Astrocyte (in vitro differentiated cells and primary cell): ENCODE measurements around the gene GPR162.

Experiments
- EZH2 ChIP-seq: IDR thresholded peaks from 2 replicates; pipeline ENCODE4 v1.6.1; 2012; ENCODE audit warnings: mild to moderate bottlenecking, low read length, inconsistent platforms; ENCODE audit not compliant: insufficient read depth
- TF ChIP-seq, protein P1 (sequence below): IDR thresholded peaks from 2 replicates; pipeline ENCODE4 v1.5.1; 2011; ENCODE audit warnings: low read depth, mild to moderate bottlenecking, inconsistent platforms, low read length, moderate library complexity; ENCODE audit not compliant: insufficient read depth

DNA sequence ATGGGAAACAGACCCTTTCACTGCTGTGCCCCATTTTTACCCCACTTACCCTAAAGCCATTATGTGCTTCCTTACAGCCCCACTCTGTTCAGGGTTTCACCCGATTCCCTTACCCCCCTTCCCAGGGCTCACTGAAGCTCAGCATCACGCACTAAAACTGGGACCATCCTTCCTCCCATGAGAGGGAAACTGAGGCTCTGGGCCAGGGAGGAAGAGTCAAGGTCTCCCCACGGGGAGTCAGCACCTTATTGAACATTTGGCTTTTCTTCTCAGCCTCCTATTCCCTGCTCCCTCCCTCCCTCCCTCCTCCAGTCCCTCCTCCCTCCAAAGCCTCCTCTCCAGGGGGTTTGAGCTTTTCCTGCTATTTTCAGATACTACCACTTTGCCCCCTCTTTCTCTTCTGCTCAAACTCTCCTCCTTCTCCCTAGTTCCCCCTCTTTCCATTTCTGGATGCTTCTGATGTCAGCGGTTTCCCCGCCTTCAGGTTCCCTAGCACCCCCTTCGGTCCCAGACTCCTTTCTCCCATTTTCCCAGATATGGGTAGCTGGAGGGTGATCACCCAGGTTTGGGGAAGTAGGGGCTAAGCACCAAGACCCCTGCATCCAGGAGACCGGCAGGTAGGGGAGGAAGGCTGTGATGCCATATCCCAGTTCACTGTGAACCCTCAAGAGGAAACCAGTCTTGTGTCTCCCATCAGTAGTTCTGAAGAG, 960 bp downstream of the GPR162 start:
- no peak for TF ChIP-seq EZH2
- TF ChIP-seq, protein P1, sequence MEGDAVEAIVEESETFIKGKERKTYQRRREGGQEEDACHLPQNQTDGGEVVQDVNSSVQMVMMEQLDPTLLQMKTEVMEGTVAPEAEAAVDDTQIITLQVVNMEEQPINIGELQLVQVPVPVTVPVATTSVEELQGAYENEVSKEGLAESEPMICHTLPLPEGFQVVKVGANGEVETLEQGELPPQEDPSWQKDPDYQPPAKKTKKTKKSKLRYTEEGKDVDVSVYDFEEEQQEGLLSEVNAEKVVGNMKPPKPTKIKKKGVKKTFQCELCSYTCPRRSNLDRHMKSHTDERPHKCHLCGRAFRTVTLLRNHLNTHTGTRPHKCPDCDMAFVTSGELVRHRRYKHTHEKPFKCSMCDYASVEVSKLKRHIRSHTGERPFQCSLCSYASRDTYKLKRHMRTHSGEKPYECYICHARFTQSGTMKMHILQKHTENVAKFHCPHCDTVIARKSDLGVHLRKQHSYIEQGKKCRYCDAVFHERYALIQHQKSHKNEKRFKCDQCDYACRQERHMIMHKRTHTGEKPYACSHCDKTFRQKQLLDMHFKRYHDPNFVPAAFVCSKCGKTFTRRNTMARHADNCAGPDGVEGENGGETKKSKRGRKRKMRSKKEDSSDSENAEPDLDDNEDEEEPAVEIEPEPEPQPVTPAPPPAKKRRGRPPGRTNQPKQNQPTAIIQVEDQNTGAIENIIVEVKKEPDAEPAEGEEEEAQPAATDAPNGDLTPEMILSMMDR, result no peak
